ENCODE results near the gene DLG2.

DLG2 gene

GRCh38 chr11:84234011-84234410, 1393.1 kb downstream of the DLG2 start:
- DNase-seq = peak; percentile 14

GRCh38 chr11:84232511-84232910, 1394.6 kb downstream of the DLG2 start:
- DNase-seq = no peak

- no peak for DNase-seq
Observed at GRCh38 chr11:84230402-84230801, 1396.7 kb downstream of the DLG2 start.

GRCh38 chr11:84227970-84228665, 1399.0 kb downstream of the DLG2 start:
- DNase-seq = no peak

GRCh38 chr11:84224042-84224441, 1403.1 kb downstream of the DLG2 start:
- no peak for DNase-seq

GRCh38 chr11:84218318-84218717, 1408.8 kb downstream of the DLG2 start:
- DNase-seq = no peak

GRCh38 chr11:84215672-84216071, 1411.5 kb downstream of the DLG2 start:
- no peak for DNase-seq

- no peak for DNase-seq
Observed at GRCh38 chr11:84214557-84214956, 1412.6 kb downstream of the DLG2 start.

- no peak for DNase-seq
Observed at GRCh38 chr11:84212468-84213390, 1414.4 kb downstream of the DLG2 start.

GRCh38 chr11:84211896-84212295, 1415.2 kb downstream of the DLG2 start:
- no peak for DNase-seq

- DNase-seq = no peak
Observed at GRCh38 chr11:84194696-84195095, 1432.4 kb downstream of the DLG2 start.

- DNase-seq = no peak
Observed at GRCh38 chr11:84193706-84194105, 1433.4 kb downstream of the DLG2 start.

- no peak for DNase-seq
Observed at GRCh38 chr11:84188521-84188920, 1438.6 kb downstream of the DLG2 start.

- no peak for DNase-seq
Observed at GRCh38 chr11:84173078-84173477, 1454.1 kb downstream of the DLG2 start.

- no peak for DNase-seq
Observed at GRCh38 chr11:84165139-84165538, 1462.0 kb downstream of the DLG2 start.

- peak; percentile 25 for DNase-seq
Observed at GRCh38 chr11:84164728-84165127, 1462.4 kb downstream of the DLG2 start.

GRCh38 chr11:84163116-84163515, 1464.0 kb downstream of the DLG2 start:
- DNase-seq = no peak

GRCh38 chr11:84157639-84158038, 1469.5 kb downstream of the DLG2 start:
- DNase-seq = peak; percentile 7

GRCh38 chr11:84146826-84147225, 1480.3 kb downstream of the DLG2 start:
- no peak for DNase-seq

GRCh38 chr11:84145616-84146185, 1481.4 kb downstream of the DLG2 start:
- DNase-seq = no peak

GRCh38 chr11:84144531-84144930, 1482.6 kb downstream of the DLG2 start:
- no peak for DNase-seq

- no peak for DNase-seq
Observed at GRCh38 chr11:84142411-84142810, 1484.7 kb downstream of the DLG2 start.

GRCh38 chr11:84140386-84141169, 1486.6 kb downstream of the DLG2 start:
- no peak for DNase-seq
